ENCODE data around the gene LRRN3. TPM values are rescaled to one million over a fixed set of nuclear protein-coding genes. Genes with fewer than 3 reads are reported as not detected.

Gene LRRN3
- total and polyA plus RNA-seq, 3 donors from 2014 or later: 9.3 to 59.6 (median 49.1) TPM

GRCh38 chr7:111086532-111086931, 4.4 kb upstream of the LRRN3 start:
- Histone ChIP-seq H3K4me1 (no peaks in the 10 kb centered on the region), H3K9me3 (no peaks in the 10 kb centered on the region), H3K27me3 (no peaks in the 10 kb centered on the region), H3K4me3 (no peak overlapping the region), H3K27ac (no peak overlapping the region), H3K36me3 (ENCODE audit: low read depth, missing control alignments) (no peaks in the 10 kb centered on the region)
- no peak for TF ChIP-seq CTCF (IDR thresholded peaks at IDR 0.05)
- no peak for TF ChIP-seq POLR2A (IDR thresholded peaks at IDR 0.05)
- intact Hi-C loops (cut with DNase I; ENCODE audit: low total_unique reads): no loop called here
- DNase-seq: no peak
- 89 to 94% methylated on average over 2 of the region's 2 CpGs for WGBS, 2 donors

- intact Hi-C loops (cut with DNase I; ENCODE audit: low total_unique reads): no loop called here
- H3K27ac ChIP-seq: no peak overlapping the region
- no peak for TF ChIP-seq POLR2A (IDR thresholded peaks at IDR 0.05)
- no peak for TF ChIP-seq CTCF (IDR thresholded peaks at IDR 0.05)
- no peak for DNase-seq
- no peak overlapping the region for H3K4me3 ChIP-seq
- no peaks in the 10 kb centered on the region for H3K9me3 ChIP-seq
- no peaks in the 10 kb centered on the region for H3K4me1 ChIP-seq
- no peaks in the 10 kb centered on the region for H3K27me3 ChIP-seq
- no peaks in the 10 kb centered on the region for H3K36me3 ChIP-seq (ENCODE audit: low read depth, missing control alignments)
- 63 to 64% methylated on average over 1 of the region's 1 CpG for WGBS, 2 donors
Measured at GRCh38 chr7:111088328-111088727, 2.6 kb upstream of the LRRN3 start.

- Histone ChIP-seq H3K27ac (no peak overlapping the region), H3K27me3 (no peaks in the 10 kb centered on the region), H3K4me1 (no peaks in the 10 kb centered on the region), H3K9me3 (no peaks in the 10 kb centered on the region), H3K4me3 (no peak overlapping the region), H3K36me3 (ENCODE audit: low read depth, missing control alignments) (no peaks in the 10 kb centered on the region)
- DNase-seq: no peak
- intact Hi-C loops (cut with DNase I; ENCODE audit: low total_unique reads): no loop called here
- 26 to 45% methylated on average over 1 of the region's 1 CpG for WGBS, 2 donors
- TF ChIP-seq CTCF (IDR thresholded peaks at IDR 0.05): peak; percentile 51 to 85 (median 53)
- no peak for TF ChIP-seq POLR2A (IDR thresholded peaks at IDR 0.05)
Measured at GRCh38 chr7:111089822-111090426, 1.0 kb upstream of the LRRN3 start.

GRCh38 chr7:111091593-111092358, 849 bp downstream of the LRRN3 start:
- Histone ChIP-seq H3K9me3 (no peaks in the 10 kb centered on the region), H3K4me1 (no peaks in the 10 kb centered on the region), H3K27me3 (no peaks in the 10 kb centered on the region), H3K36me3 (ENCODE audit: low read depth, missing control alignments) (no peaks in the 10 kb centered on the region), H3K27ac (peak overlapping the region; percentile 70 to 75), H3K4me3 (peak overlapping the region; percentile 47 to 59)
- no peak for TF ChIP-seq CTCF (IDR thresholded peaks at IDR 0.05)
- no peak for TF ChIP-seq POLR2A (IDR thresholded peaks at IDR 0.05)
- intact Hi-C loops (cut with DNase I; ENCODE audit: low total_unique reads): no loop called here
- WGBS, 2 donors: 14 to 17% methylated on average over 3 of the region's 3 CpGs
- DNase-seq: peak; percentile 28

All from testis (tissue), 3 donors.